Stomach (tissue), 4 donors: ENCODE data around the gene TNFRSF21.

ENCODE experiments used
- EP300 ChIP-seq: sonication (generic); formaldehyde crosslinking; IDR thresholded peaks from one replicate; pipeline ENCODE4 v1.6.1; 2017; ENCODE audit warnings: antibody characterized with exemption
- POLR2A ChIP-seq, 4 donors: fragments of 450-650 bp; IDR thresholded peaks; one replicate each; pipeline ENCODE4 v1.6.1; 2016; ENCODE audit warnings: antibody characterized with exemption in 4 of 4, control low read depth in 2 of 4, mild to moderate bottlenecking in 1 of 4, moderate library complexity in 1 of 4
- POLR2AphosphoS5 ChIP-seq, 3 donors: sonication (generic); formaldehyde crosslinking; IDR thresholded peaks; one replicate each; pipeline ENCODE4 v1.6.1; 2016; ENCODE audit warnings: antibody characterized with exemption in 3 of 3
- TF ChIP-seq, protein P1 (sequence below), 7 experiments: fragments of 450-650 bp in 4 of 7; fragments of 200-600 bp in 3 of 7; sonication (generic) in 3 of 7; IDR thresholded peaks; one replicate each; pipeline ENCODE4 v1.5.1; 2016 to 2019; ENCODE audit warnings: antibody characterized with exemption in 7 of 7, control low read depth in 2 of 7, mild to moderate bottlenecking in 1 of 7

DNA sequence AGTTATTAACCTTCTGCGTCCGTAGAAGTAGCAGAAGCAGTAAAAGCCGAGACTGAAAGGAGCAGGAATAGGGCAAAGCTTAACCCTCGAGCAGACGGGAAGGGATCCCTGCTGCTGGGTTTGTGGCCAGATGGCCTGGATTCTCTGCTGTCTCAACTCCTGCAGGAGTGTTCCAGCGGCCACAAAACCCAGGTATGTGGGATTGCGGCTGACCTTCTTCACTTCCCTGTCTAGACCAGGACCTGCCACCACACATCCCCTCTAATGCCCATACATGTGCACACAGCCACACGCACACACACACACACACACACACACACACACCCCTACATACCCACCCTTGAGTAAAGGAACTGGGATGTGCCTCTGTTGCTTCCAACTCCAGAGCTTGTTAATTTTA is 33.1 kb upstream of the TNFRSF21 start:
- TF ChIP-seq, protein P1, sequence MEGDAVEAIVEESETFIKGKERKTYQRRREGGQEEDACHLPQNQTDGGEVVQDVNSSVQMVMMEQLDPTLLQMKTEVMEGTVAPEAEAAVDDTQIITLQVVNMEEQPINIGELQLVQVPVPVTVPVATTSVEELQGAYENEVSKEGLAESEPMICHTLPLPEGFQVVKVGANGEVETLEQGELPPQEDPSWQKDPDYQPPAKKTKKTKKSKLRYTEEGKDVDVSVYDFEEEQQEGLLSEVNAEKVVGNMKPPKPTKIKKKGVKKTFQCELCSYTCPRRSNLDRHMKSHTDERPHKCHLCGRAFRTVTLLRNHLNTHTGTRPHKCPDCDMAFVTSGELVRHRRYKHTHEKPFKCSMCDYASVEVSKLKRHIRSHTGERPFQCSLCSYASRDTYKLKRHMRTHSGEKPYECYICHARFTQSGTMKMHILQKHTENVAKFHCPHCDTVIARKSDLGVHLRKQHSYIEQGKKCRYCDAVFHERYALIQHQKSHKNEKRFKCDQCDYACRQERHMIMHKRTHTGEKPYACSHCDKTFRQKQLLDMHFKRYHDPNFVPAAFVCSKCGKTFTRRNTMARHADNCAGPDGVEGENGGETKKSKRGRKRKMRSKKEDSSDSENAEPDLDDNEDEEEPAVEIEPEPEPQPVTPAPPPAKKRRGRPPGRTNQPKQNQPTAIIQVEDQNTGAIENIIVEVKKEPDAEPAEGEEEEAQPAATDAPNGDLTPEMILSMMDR (IDR thresholded peaks at IDR 0.05): no peak
- no peak for TF ChIP-seq POLR2A (IDR thresholded peaks at IDR 0.05)
- no peak for TF ChIP-seq EP300
- TF ChIP-seq POLR2AphosphoS5 (IDR thresholded peaks at IDR 0.05): no peak
